ENCODE results near the gene PROX2. TPM values are rescaled to one million over a fixed set of nuclear protein-coding genes. Genes with fewer than 3 reads are reported as not detected.

PROX2 gene
- total and polyA plus RNA-seq, 2 donors (not counting 3 experiments of a cell fraction or from before 2014, with no cell fraction given) = 0.01 TPM; not detected in 1

DNA sequence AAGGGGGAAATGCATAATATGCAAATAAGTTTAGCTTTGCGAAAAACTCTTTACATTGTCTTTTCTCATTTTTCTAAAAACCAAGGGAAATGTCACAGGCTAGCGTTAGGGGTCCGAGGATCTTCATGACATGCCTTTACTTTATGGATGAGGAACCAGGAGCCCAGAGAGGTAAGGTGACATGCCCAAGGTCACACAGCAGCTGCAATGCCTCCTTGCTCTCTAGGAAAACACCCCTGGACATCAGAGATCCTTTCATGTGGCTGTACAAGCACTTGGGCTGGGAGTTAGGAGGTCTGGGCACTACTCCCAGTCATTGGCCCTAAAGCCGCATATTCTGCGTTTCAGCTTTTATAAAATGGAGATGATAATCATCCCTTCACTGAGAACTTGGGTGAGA, 741 bp downstream of the PROX2 start:
- Histone ChIP-seq H3K9me1 (replicated peaks; ENCODE audit: control insufficient read depth, extremely low read depth, insufficient read depth, low read length) (no peaks in the 10 kb centered on the region), H3K79me2 (ENCODE audit: control insufficient read depth, insufficient read depth, low read length) (no peaks in the 10 kb centered on the region), H4K20me1 (replicated peaks; ENCODE audit: control insufficient read depth, extremely low read depth, insufficient read depth, low read length) (no peaks in the 10 kb centered on the region), H3K4me1 (ENCODE audit: control insufficient read depth, extremely low read depth, insufficient read depth, low read length) (peaks cover 6% of the 10 kb centered on the region), H3K27ac (ENCODE audit: insufficient read depth, low read depth, low read length) (no peak overlapping the region), H3K9me3 (replicated peaks; ENCODE audit: control insufficient read depth, insufficient read depth, low read length) (no peaks in the 10 kb centered on the region), H3K4me2 (ENCODE audit: insufficient read depth, low read length) (no peak overlapping the region), H2AFZ (ENCODE audit: low read depth, low read length) (no peak overlapping the region), H3K27me3 (ENCODE audit: control insufficient read depth in 2 of 2, insufficient read depth in 2 of 2, low read length in 2 of 2) (no peaks in the 10 kb centered on the region), H3K36me3 (ENCODE audit: control insufficient read depth in 2 of 2, extremely low read depth in 1 of 2, insufficient read depth in 2 of 2, low read length in 2 of 2) (no peaks in the 10 kb centered on the region), H3K9ac (replicated peaks; ENCODE audit: extremely low read depth, insufficient read depth, low read length) (no peak overlapping the region), H3K4me3 (replicated peaks in 1 of 3; ENCODE audit: insufficient read depth in 1 of 3, low read depth in 1 of 3, low read length in 3 of 3) (no peak overlapping the region)
- ChIA-PET POLR2A (no interaction called here), CTCF (interaction anchor here (9.4 to 14.1 kb wide), 2 partner anchors 14 to 31 kb away, joined by 58 to 245 read pairs; no protein-coding TSS in a partner anchor)
- dilution Hi-C loops (cut with MboI; ENCODE audit: extremely low pct_ligation_motif_present, low sequenced_read_pairs) (no loop called here), intact Hi-C loops (cut with micrococcal nuclease) (no loop called here)
- no TSS peak for BruUV-seq (replicated peaks)
- TF ChIP-seq, protein P1, sequence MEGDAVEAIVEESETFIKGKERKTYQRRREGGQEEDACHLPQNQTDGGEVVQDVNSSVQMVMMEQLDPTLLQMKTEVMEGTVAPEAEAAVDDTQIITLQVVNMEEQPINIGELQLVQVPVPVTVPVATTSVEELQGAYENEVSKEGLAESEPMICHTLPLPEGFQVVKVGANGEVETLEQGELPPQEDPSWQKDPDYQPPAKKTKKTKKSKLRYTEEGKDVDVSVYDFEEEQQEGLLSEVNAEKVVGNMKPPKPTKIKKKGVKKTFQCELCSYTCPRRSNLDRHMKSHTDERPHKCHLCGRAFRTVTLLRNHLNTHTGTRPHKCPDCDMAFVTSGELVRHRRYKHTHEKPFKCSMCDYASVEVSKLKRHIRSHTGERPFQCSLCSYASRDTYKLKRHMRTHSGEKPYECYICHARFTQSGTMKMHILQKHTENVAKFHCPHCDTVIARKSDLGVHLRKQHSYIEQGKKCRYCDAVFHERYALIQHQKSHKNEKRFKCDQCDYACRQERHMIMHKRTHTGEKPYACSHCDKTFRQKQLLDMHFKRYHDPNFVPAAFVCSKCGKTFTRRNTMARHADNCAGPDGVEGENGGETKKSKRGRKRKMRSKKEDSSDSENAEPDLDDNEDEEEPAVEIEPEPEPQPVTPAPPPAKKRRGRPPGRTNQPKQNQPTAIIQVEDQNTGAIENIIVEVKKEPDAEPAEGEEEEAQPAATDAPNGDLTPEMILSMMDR (IDR thresholded peaks at IDR 0.05; ENCODE audit: extremely low read depth in 1 of 2, insufficient read depth in 1 of 2, low read depth in 1 of 2, low read length in 2 of 2) = no peak
- TF ChIP-seq MYC (IDR thresholded peaks at IDR 0.05; ENCODE audit: low read depth, low read length) = no peak
- TF ChIP-seq GATA2 (IDR thresholded peaks at IDR 0.05; ENCODE audit: insufficient read depth, insufficient read length, low read depth, low read length) = no peak
- TF ChIP-seq JUN (IDR thresholded peaks at IDR 0.05; ENCODE audit: borderline replicate concordance, insufficient read depth, insufficient read length, low read depth) = no peak
- TF ChIP-seq, protein P2, sequence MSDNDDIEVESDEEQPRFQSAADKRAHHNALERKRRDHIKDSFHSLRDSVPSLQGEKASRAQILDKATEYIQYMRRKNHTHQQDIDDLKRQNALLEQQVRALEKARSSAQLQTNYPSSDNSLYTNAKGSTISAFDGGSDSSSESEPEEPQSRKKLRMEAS (IDR thresholded peaks at IDR 0.05; ENCODE audit: insufficient read depth, insufficient read length) = no peak
- no peak for TF ChIP-seq FOS (IDR thresholded peaks at IDR 0.05; ENCODE audit: borderline replicate concordance, insufficient read depth, low read length)
- TF ChIP-seq POLR2AphosphoS5 (IDR thresholded peaks at IDR 0.05; ENCODE audit: insufficient read depth, low read depth, low read length) = no peak
- TF ChIP-seq POLR2A (IDR thresholded peaks at IDR 0.05; ENCODE audit: low read depth, low read length) = no peak
- TF ChIP-seq EZH2 (IDR thresholded peaks at IDR 0.05; ENCODE audit: borderline replicate concordance, low read depth, low read length, severe bottlenecking) = no peak
- FAIRE-seq (no peak), DNase-seq (ENCODE audit: low read depth, low spot score) (no peak)
